ENCODE measurements around the gene PTGES3L. TPM values are rescaled to one million over a fixed set of nuclear protein-coding genes. Genes with fewer than 3 reads are reported as not detected.

PTGES3L gene
- total and polyA plus RNA-seq, 2 of the 13 experiments (the other 11 are each of a cell fraction or from before 2014, with no cell fraction given), result 1.2 to 2.9 TPM

DNA sequence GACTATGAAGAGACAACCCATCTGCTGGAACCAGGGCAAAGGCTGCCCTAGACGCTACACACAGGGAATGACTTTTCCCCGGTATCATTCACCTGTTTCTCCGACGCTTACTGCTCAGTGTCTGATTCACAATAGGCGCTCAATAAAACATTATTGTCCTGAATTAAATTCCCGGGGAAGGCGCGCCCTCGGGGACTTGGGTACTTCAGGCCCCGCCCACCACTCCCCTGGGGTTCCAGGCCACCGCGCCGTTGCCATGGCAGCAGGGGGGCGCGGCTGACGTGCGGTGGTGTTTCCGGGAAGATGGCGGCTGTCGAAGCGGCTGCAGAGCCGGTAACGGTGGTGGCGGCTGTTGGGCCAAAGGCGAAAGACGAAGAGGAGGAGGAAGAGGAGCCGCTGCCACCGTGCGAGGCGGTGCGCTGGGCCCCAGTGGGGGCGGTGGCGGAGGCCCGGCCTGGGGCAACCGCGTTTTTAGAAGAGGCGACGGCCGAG, 440 bp upstream of the PTGES3L start, which contains the start of gene RUNDC1 (continued):
- TF ChIP-seq ZNF747 (CRISPR knock-in tag; IDR thresholded peaks at IDR 0.05; ENCODE audit: borderline replicate concordance) (no peak), ETV6 (CRISPR knock-in tag; conservative IDR thresholded peaks at IDR 0.05) (no peak), ELF4 (CRISPR knock-in tag; IDR thresholded peaks at IDR 0.05; ENCODE audit: borderline replicate concordance) (no peak; the same call in 1 of the 2 replicates), MAFG (CRISPR knock-in tag; IDR thresholded peaks at IDR 0.05) (no peak), MEIS1 (CRISPR knock-in tag; IDR thresholded peaks at IDR 0.05; ENCODE audit: borderline replicate concordance) (no peak), ZNF230 (CRISPR knock-in tag; IDR thresholded peaks at IDR 0.05) (no peak), ZNF207 (IDR thresholded peaks at IDR 0.05; ENCODE audit: borderline replicate concordance) (no peak), EZH2 (conservative IDR thresholded peaks at IDR 0.05; ENCODE audit: low read depth, low read length) (no peak), MLLT10 (CRISPR knock-in tag; IDR thresholded peaks at IDR 0.05) (no peak), SALL2 (CRISPR knock-in tag; IDR thresholded peaks at IDR 0.05) (no peak), JARID2 (CRISPR knock-in tag; IDR thresholded peaks at IDR 0.05; ENCODE audit: insufficient replicate concordance) (peak; percentile 27), ZNF326 (CRISPR knock-in tag; IDR thresholded peaks at IDR 0.05; ENCODE audit: borderline replicate concordance) (no peak), SMARCE1 (IDR thresholded peaks at IDR 0.05; ENCODE audit: borderline replicate concordance) (no peak), POLR2AphosphoS5 (IDR thresholded peaks at IDR 0.05; ENCODE audit: low read depth, low read length) (peak; percentile 54; the same call in 1 of the 2 replicates), ZNF841 (CRISPR knock-in tag; IDR thresholded peaks at IDR 0.05; ENCODE audit: borderline replicate concordance) (no peak), ZNF777 (CRISPR knock-in tag; IDR thresholded peaks at IDR 0.05) (peak; percentile 7; the same call in 1 of the 2 replicates), CC2D1A (CRISPR knock-in tag; IDR thresholded peaks at IDR 0.05) (no peak), NONO (IDR thresholded peaks at IDR 0.05) (no peak), NONO (CRISPR knock-in tag; conservative IDR thresholded peaks at IDR 0.05) (peak; percentile 90), AGO2 (optimal IDR thresholded peaks at IDR 0.05; ENCODE audit: low read depth, low read length) (no peak), KLF6 (CRISPR knock-in tag; IDR thresholded peaks at IDR 0.05) (no peak), NCOA1 (CRISPR knock-in tag; IDR thresholded peaks at IDR 0.05) (peak; percentile 64; the same call in 1 of the 2 replicates)
- TF ChIP-seq, protein P1, sequence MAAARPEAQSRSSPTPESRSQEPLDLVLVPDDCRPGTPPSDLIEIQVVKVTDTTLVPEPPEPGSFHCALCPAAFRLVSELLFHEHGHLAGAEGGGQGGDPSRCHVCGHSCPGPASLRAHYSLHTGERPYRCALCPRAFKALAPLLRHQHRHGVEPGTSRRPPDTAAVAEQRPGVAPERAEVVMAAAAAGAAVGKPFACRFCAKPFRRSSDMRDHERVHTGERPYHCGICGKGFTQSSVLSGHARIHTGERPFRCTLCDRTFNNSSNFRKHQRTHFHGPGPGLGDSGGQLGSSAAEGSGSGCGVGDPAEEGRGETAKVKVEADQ (CRISPR knock-in tag; IDR thresholded peaks at IDR 0.05; ENCODE audit: borderline replicate concordance), result no peak; the same call in 1 of the 2 replicates
- TF ChIP-seq, protein P2, sequence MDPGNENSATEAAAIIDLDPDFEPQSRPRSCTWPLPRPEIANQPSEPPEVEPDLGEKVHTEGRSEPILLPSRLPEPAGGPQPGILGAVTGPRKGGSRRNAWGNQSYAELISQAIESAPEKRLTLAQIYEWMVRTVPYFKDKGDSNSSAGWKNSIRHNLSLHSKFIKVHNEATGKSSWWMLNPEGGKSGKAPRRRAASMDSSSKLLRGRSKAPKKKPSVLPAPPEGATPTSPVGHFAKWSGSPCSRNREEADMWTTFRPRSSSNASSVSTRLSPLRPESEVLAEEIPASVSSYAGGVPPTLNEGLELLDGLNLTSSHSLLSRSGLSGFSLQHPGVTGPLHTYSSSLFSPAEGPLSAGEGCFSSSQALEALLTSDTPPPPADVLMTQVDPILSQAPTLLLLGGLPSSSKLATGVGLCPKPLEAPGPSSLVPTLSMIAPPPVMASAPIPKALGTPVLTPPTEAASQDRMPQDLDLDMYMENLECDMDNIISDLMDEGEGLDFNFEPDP (CRISPR knock-in tag; conservative IDR thresholded peaks at IDR 0.05), result no peak
- TF ChIP-seq, protein P3, sequence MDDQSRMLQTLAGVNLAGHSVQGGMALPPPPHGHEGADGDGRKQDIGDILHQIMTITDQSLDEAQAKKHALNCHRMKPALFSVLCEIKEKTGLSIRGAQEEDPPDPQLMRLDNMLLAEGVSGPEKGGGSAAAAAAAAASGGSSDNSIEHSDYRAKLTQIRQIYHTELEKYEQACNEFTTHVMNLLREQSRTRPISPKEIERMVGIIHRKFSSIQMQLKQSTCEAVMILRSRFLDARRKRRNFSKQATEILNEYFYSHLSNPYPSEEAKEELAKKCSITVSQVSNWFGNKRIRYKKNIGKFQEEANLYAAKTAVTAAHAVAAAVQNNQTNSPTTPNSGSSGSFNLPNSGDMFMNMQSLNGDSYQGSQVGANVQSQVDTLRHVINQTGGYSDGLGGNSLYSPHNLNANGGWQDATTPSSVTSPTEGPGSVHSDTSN (CRISPR knock-in tag; IDR thresholded peaks at IDR 0.05; ENCODE audit: borderline replicate concordance), result no peak
- TF ChIP-seq, protein P4, sequence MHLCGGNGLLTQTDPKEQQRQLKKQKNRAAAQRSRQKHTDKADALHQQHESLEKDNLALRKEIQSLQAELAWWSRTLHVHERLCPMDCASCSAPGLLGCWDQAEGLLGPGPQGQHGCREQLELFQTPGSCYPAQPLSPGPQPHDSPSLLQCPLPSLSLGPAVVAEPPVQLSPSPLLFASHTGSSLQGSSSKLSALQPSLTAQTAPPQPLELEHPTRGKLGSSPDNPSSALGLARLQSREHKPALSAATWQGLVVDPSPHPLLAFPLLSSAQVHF (CRISPR knock-in tag; IDR thresholded peaks at IDR 0.05), result no peak
- TF ChIP-seq, protein P5, sequence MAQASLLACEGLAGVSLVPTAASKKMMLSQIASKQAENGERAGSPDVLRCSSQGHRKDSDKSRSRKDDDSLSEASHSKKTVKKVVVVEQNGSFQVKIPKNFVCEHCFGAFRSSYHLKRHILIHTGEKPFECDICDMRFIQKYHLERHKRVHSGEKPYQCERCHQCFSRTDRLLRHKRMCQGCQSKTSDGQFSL (CRISPR knock-in tag; IDR thresholded peaks at IDR 0.05), result no peak; the same call in 1 of the 2 replicates

Measured in HepG2 (cell line).